Head of caudate nucleus (tissue), 42 donors: ENCODE results near the gene CDK8.

ENCODE experiments used
- DNase-seq, 42 donors: peaks; one replicate each; pipeline versions ENCODE4 v3.0.0 to v3.0.0-alpha.2; 2020 to 2021; ENCODE audit warnings: mixed read lengths in 7 of 42
- intact Hi-C: fragments of 100-400 bp; cut with DNase I; formaldehyde crosslinking; loops from one replicate; pipeline ENCODE4 v1.15.0; 2022

CDK8 gene

GRCh38 chr13:26423629-26424028 lies 169.7 kb downstream of the CDK8 start:
- intact Hi-C loops = no loop called here
- no peak for DNase-seq

GRCh38 chr13:26424181-26424580 lies 170.3 kb downstream of the CDK8 start:
- intact Hi-C loops = no loop called here
- DNase-seq = no peak

- intact Hi-C loops = no loop called here
- peak in 1 of 42 donors; percentile 5 for DNase-seq
These were observed 171.8 kb downstream of the CDK8 start for GRCh38 chr13:26425443-26426358.

- DNase-seq = no peak
- intact Hi-C loops = no loop called here
These were observed 179.8 kb downstream of the CDK8 start for GRCh38 chr13:26433776-26434175.

GRCh38 chr13:26435171-26435570 lies 181.2 kb downstream of the CDK8 start:
- intact Hi-C loops = no loop called here
- no peak for DNase-seq

GRCh38 chr13:26435646-26436045 lies 181.7 kb downstream of the CDK8 start:
- DNase-seq = no peak
- intact Hi-C loops = no loop called here

- intact Hi-C loops = no loop called here
- DNase-seq = no peak
These were observed 183.0 kb downstream of the CDK8 start for GRCh38 chr13:26436914-26437313.

GRCh38 chr13:26440111-26440510 lies 186.2 kb downstream of the CDK8 start:
- DNase-seq = no peak
- intact Hi-C loops = no loop called here

GRCh38 chr13:26441476-26441875 lies 187.5 kb downstream of the CDK8 start:
- intact Hi-C loops = no loop called here
- DNase-seq = no peak

- intact Hi-C loops = no loop called here
These were observed 188.6 kb downstream of the CDK8 start for GRCh38 chr13:26442541-26442940.

GRCh38 chr13:26445092-26445491 lies 191.2 kb downstream of the CDK8 start:
- intact Hi-C loops = no loop called here
- DNase-seq = no peak

More at GRCh38 chr13:26442541-26442940, 188.6 kb downstream of the CDK8 start:
- peak in 1 of 42 donors; percentile 43 for DNase-seq

GRCh38 chr13:26446751-26447150 lies 192.8 kb downstream of the CDK8 start:
- intact Hi-C loops = no loop called here
- no peak for DNase-seq

- DNase-seq = no peak
- intact Hi-C loops = no loop called here
These were observed 194.1 kb downstream of the CDK8 start for GRCh38 chr13:26448032-26448431.

GRCh38 chr13:26449063-26449848 lies 195.3 kb downstream of the CDK8 start:
- intact Hi-C loops = no loop called here
- DNase-seq = no peak
